ENCODE results near the gene THSD7A.

The THSD7A gene

DNA sequence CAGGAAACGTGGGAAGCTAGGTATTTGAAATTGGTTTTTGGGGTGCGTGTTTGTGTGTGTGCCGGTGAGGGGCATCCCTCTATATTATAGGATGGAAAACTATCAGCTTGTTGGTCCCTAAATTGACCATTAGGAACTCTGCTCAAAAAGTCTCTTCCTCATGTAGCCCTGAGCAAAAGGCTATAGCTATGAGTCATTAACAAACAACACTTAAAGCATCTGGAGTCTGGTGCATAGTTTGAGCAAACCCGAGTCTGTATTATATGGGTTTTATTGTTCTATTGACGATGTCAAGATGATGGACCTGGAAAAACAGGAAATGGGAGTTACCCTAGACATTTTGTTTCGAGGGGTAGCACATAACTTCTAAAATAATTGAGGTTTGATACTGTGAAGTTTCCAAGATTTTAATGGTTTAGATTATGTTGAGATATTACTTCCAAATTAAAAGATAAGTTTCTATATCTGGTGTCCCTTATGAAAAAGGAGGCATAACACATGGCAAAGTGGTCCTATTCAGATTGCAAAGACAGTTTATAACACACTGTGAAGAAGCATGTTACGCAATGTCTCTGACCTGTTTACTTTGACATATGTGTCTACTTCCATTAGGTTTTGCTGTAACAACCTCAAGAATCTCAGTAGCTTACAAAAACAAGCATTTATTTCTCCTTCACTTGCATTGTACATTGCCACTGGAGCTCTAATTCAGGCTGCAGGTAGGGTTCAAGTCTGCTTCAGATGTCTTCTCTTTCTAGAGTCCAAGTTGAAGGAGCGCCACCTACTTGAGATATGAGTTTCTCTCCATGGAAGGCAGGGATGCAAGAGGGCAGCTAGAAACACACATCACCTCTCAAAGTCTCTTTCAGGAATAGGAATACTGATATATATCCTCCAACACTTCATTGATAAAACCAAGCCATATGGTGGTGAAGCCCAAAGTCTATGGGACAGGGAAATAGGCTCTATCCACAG lies 500.6 kb downstream of the THSD7A start:
- TF ChIP-seq, protein P1, sequence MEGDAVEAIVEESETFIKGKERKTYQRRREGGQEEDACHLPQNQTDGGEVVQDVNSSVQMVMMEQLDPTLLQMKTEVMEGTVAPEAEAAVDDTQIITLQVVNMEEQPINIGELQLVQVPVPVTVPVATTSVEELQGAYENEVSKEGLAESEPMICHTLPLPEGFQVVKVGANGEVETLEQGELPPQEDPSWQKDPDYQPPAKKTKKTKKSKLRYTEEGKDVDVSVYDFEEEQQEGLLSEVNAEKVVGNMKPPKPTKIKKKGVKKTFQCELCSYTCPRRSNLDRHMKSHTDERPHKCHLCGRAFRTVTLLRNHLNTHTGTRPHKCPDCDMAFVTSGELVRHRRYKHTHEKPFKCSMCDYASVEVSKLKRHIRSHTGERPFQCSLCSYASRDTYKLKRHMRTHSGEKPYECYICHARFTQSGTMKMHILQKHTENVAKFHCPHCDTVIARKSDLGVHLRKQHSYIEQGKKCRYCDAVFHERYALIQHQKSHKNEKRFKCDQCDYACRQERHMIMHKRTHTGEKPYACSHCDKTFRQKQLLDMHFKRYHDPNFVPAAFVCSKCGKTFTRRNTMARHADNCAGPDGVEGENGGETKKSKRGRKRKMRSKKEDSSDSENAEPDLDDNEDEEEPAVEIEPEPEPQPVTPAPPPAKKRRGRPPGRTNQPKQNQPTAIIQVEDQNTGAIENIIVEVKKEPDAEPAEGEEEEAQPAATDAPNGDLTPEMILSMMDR (IDR thresholded peaks at IDR 0.05): no peak
- no peak for TF ChIP-seq ZFX (IDR thresholded peaks at IDR 0.05; ENCODE audit: borderline replicate concordance)
- H3K27ac ChIP-seq: no peak overlapping the region

DNA sequence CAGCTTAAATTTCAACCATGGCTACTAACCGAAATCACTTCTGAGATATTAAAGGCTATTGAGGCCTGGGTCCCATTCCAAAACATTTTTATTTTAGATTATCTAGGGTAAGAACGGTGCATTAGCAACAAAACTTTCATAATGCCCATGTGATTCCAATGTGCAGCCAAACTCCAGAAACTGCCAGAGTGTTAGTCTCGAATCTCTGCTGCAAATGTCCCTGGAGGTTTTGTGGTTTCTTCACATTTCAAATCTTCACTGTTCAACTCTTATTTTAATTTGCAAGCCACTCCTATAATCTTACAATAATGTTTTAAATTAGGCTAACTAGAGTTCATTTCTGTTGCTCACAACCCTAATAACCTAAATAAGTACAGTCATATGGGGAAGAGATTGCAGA lies 501.3 kb downstream of the THSD7A start:
- no peak for TF ChIP-seq ZFX (IDR thresholded peaks at IDR 0.05; ENCODE audit: borderline replicate concordance)
- TF ChIP-seq, protein P1 (IDR thresholded peaks at IDR 0.05): no peak
- no peak overlapping the region for H3K27ac ChIP-seq

DNA sequence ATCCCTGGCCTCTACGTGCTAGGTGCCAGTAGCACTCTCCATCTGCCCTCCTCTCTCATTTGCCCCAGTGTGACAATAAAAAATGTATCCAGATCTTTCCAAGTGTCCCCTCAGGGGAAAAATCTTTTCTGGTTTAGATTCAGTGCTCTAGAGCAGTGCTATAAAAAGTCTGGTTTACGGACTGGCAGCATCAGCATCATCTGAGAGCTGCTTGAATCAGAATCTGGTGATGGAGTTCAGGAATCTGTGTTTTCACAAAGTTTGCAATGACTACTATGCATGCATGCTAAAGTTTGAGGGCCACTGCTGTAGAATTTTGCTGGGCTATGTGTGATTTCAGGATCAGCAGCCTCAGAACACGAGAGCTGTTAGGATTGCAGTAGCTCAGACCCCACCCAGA lies 501.8 kb downstream of the THSD7A start:
- H3K27ac ChIP-seq: no peak overlapping the region
- no peak for TF ChIP-seq ZFX (IDR thresholded peaks at IDR 0.05; ENCODE audit: borderline replicate concordance)
- TF ChIP-seq, protein P1 (IDR thresholded peaks at IDR 0.05): no peak

DNA sequence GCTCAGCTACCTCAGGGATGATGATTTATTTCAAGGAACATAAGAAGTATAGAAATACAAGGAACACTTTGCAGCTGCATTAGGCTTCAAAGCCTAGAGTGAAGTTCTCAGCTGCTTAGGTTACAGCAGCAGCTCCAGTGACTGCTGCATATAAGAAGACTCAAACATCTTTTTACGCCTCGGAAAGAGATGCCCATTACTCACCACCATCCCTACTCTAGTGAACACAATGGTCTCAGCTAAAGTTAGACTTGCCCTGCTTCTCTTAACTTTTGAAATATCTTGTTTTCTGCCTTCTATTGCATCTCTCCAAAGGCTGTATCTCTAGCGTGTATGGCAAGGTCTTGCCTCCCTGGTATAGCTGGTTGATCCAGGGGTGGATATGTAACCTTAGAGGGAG lies 502.4 kb downstream of the THSD7A start:
- TF ChIP-seq, protein P1 (IDR thresholded peaks at IDR 0.05): no peak
- no peak for TF ChIP-seq ZFX (IDR thresholded peaks at IDR 0.05; ENCODE audit: borderline replicate concordance)
- no peak overlapping the region for H3K27ac ChIP-seq

DNA sequence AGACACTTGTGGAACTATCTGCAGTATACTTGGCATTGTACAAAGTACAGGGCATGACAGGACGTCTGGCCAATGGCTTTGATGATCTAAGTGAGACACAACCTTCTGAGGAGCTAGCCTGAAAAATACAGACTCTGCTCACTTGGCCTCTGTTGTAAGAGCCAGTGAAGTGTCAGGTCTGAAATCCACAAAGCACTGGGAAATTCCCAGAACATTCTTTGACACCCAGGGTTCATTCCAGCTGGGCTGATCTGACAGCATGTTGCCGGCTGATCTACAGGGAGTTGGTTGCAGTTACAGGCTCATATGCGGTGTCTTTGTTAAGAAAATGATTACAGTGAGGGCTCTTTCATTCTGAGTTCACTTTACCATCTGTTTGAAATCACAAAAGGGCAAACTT lies 503.7 kb downstream of the THSD7A start:
- TF ChIP-seq, protein P1 (IDR thresholded peaks at IDR 0.05): no peak
- no peak for TF ChIP-seq ZFX (IDR thresholded peaks at IDR 0.05; ENCODE audit: borderline replicate concordance)
- no peak overlapping the region for H3K27ac ChIP-seq

DNA sequence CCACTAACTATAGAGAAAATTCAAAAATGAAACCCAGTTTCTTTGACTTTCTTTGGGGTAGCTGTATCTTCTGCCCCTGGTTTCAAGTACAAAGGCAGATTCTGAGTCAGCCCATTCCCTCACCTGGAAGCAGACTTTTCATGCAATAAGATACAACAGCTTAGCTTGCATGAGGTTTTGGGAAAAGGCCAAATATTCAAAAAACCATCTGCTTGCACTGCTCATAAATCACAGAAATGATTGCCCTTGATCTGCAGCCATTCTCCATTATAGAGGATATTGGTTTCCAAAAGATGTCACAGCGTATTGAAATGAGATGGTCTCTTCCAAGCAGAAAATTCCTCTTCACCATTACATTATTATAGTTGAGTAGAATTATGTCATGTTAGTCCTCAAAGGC lies 504.4 kb downstream of the THSD7A start:
- TF ChIP-seq, protein P1 (IDR thresholded peaks at IDR 0.05): no peak
- no peak overlapping the region for H3K27ac ChIP-seq

Measured in 22Rv1 (cell line).